Activated CD4-positive, alpha-beta T cell treated with anti-CD3 and anti-CD28 coated beads, Interleukin-2, Interleukin-6, amounts not matched to agents 100 ng/mL and 50 ng/mL, durations not matched to agents 16 hours and 8 hours (primary cell): Measurements from ENCODE around the gene ICAM4.
A peak's percentile ranks its signal among the peaks of the same experiment; 100 is the strongest.
"Not testable (repeated sequence)": the region's sequence is repeated elsewhere in the genome, so short reads cannot be mapped to it uniquely, and the experiment has no call there.

Source experiments
- DNase-seq: peaks from one replicate; pipeline ENCODE4 v3.0.0-alpha.2; 2020

The ICAM4 gene

DNA sequence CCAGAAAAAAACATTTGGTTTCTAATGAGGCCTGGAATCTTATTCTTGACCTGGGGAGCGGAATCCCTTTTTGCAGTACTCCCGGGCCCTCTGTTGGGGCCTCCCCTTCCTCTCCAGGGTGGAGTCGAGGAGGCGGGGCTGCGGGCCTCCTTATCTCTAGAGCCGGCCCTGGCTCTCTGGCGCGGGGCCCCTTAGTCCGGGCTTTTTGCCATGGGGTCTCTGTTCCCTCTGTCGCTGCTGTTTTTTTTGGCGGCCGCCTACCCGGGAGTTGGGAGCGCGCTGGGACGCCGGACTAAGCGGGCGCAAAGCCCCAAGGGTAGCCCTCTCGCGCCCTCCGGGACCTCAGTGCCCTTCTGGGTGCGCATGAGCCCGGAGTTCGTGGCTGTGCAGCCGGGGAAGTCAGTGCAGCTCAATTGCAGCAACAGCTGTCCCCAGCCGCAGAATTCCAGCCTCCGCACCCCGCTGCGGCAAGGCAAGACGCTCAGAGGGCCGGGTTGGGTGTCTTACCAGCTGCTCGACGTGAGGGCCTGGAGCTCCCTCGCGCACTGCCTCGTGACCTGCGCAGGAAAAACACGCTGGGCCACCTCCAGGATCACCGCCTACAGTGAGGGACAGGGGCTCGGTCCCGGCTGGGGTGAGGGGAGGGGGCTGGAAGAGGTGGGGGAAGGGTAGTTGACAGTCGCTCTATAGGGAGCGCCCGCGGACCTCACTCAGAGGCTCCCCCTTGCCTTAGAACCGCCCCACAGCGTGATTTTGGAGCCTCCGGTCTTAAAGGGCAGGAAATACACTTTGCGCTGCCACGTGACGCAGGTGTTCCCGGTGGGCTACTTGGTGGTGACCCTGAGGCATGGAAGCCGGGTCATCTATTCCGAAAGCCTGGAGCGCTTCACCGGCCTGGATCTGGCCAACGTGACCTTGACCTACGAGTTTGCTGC, at the start of gene ICAM4:
ICAM4 (plus strand) TSS at position 153 of the 935 bp plus-strand sequence; CDS start at position 211, 58 bp downstream.
- peak; percentile 55 for DNase-seq

DNA sequence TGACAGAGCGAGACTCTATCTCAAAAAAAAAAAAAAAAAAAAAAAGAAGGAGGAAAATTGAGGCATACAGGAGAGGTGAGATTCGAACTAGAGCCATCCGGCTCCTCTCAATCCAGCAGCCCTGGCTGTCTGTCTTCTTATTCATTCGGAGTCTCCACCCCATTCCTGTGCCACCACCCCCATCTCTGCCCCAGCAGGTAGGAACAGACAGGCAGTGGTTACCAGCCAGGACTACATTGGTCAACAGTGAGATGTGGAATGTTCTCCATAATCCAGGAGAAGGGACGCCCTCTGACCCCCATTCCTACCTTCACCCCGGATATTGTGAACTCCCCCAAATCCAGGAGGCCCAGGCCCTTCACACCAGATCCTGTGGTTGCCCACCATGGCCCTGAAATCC, 49.1 kb upstream of the ICAM4 start:
- DNase-seq, result no peak

DNA sequence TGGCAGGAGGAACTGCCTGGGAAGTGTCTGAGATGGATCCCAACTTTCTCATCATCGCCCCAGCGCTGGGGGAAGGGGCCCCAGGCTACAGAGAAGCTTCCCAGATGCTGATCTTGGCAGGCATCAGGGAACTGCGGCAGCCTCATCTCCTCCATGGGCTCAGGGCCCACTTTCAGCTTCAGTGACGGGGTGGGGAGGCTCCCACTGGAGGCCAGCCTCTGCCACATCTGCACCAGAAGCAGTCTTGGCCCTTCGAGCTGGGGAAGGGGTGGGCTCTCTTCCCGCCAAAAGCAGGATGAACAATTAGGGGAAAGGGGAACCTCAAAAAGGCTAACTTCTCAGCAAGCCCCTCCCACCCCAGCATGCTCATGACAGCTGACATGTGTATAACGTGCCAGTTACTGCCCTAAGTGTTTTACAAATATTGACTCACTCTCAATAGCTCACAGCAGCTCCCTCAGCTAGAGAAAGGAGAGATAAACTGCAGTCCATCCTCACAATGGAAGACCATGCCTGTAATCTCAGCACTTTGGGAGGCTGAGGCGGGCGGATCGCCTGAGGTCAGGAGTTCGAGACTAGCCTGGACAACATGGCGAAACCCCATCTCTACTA, 48.5 kb upstream of the ICAM4 start:
- DNase-seq, result no peak

DNA sequence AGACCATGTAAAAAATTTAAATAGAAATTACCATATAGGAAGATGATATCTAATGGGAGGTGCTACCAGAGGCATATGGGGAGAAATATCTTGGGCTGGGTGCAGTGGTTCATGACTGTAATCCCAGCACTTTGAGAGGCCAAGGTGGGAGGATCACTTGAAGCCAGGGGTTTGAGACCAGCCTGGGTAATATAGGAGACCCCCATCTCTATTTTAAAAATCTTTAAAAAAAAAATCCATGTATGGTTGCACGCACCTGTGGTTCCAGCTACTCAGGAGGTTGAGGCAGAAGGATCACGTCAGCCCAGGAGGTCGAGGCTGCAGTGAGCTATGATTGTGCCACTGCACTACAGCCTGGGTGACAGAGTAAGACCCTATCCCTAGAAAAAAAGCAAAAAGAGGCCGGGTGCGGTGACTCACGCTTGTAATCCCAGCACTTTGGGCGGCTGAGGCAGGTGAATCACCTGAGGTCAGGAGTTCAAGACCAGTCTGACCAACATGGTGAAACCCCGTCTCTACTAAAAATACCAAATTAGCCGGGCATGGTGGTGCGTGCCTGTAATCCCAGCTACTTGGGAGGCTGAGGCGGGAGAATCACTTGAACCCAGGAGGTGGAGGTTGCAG, 44.8 kb upstream of the ICAM4 start:
- not testable (repeated sequence) for DNase-seq

DNA sequence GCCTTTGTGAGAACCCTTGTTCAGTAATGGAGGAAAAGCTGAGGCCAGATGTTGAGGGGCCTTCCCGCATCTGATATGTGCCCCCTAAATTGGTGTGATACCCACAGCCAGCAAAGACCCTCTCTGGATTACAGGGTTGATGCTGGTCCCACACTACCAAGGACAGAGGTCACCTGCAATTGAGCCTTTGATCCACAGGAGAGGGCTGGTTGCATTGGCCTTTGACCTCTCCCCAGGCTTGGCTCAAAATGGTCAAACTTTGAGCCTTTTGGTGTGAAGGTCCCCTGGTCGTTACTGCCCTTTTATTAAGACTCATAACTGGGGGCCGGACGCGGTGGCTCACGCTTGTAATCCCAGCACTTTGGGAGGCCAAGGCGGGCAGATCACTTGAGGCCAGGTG, 43.1 kb upstream of the ICAM4 start:
- no peak for DNase-seq

DNA sequence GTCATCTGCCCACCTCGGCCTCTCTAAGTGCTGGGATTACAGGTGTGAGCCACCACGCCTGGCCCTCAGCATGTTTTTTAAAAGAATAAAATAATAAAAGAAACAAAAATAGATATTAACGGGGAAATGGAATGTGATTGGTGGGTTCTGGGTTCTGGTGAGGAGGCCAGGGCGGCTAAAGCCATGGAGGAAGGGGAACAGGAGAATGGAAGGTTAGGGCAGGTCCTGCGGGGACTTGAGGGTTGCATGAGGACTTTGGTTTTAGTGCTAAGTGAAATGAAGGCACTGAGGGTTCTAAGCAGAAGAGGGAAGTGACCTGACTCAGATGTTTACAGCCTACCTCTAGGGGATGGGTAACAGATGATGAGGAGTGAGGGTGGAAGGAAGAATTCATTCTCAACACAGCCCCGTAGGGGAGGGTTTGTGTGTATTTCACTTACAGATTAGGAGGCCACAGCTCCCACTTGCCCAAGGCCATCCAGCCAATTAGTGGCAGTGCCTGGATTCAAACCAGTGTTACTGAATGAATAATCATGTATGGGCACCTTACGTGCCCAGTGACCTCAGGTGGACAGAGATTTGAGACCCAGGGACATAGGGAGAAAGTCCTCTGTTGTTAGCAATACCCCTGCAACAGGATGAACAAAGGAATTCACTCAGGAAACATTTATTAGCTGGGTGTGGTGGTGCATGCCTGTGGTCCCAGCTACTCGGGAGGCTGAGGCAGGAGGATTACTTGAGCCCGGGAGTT, 41.4 kb upstream of the ICAM4 start:
- DNase-seq, result no peak

DNA sequence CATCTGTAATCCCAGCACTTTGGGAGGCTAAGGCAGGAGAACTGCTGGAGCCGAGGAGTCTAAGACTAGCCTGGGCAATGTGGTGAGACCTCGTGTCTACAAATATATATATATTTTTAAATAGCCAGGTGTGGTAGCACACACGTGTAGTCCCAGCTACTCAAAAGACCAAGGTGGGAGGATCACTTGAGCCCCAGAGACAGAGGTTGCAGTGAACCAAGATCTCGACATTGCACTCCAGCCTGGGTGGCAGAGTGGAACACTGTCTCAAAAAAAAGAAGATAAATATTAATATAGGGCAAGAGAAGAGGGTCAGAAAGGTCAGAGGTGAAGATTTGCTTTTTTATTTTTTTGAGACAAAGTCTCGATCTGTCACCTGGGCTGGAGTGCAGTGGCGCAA, 40.2 kb upstream of the ICAM4 start:
- no peak for DNase-seq

GRCh38 chr19:10251792-10252694, 34.7 kb upstream of the ICAM4 start, which contains the start of gene MRPL4:
Gene MRPL4, plus strand, starts transcription at chr19:10252214. Its CDS starts 40 bp downstream, at chr19:10252254.
- DNase-seq, result peak; percentile 98

DNA sequence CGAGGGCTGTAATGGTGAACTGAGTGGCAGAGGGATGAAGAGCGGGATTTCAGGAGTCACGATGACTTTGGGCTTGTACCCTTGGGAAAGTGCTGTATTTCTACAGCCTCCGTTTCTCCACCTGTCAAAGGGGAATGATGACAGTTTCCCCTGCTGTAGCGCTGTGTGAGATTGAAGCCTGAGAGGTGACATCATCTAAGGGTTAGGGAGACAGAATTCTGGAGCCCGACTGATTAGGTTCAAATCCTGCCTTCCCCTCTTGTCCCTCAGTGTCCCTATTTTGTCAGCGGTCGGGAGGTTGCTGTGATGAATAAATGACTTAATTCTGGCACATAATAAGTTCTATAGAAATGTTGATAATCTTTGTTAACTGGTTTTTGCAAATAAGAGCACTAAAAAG, 34.0 kb upstream of the ICAM4 start:
- no peak for DNase-seq

DNA sequence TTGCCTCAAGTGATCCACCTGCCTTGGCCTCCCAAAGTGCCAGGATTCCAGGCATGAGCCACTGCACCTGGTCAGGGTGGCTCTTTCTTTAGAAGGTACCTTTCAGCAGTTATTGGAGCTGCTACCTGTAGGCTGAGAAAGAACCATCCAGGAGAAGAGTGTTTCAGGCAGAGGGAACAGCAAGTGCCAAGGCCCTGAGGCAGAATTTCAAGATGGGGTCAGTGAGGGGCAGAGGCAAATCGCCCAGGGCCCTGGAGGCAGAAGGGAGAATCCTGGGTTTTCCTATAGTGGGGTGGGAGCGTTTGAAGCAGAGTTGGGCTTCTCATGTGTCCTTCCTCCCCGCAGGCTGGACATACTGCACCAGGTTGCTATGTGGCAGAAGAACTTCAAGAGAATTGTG, 32.5 kb upstream of the ICAM4 start:
- no peak for DNase-seq

DNA sequence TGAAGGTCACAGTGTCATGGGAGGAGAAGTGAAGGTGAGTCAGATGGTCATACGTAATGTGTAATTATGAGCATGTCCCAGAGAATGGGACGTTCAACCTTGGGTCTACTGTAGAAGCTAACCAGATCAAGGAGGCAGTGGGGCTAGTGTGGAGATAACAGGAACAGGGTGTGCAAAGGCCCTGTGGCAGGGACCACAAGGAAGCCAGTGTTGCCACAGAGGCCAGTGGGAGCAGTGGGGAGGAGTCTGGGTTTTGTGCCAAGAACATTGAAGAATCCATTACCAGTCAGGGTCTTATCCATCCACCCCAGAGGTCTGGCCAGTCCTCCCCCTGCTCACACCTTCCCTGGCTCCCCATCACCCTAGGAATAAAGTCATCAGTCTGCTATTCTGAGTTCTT, 31.4 kb upstream of the ICAM4 start:
- DNase-seq, result no peak

GRCh38 chr19:10256551-10256950, 30.2 kb upstream of the ICAM4 start:
- DNase-seq, result no peak

GRCh38 chr19:10256970-10257615, 29.7 kb upstream of the ICAM4 start:
- DNase-seq, result no peak

DNA sequence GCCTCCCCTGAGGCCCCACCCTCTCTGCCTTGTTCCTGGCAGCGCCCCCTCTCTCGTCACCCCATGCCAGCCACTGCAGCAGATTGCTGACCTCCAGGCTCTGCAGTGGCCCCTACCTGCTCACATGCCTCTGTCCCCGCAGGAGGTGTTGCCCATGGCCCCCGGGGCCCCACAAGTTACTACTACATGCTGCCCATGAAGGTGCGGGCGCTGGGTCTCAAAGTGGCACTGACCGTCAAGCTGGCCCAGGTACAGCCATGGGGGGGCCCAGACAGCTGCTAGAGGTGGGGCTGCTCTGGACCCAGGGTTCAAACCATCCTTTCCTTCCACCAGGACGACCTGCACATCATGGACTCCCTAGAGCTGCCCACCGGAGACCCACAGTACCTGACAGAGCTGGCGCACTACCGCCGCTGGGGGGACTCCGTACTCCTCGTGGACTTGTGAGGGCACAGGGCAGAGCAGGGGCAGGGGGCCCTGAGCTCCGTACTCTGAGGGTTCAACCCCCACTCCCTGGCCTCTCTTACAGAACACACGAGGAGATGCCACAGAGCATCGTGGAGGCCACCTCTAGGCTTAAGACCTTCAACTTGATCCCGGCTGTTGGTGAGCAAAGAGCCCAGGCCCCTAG, 28.6 kb upstream of the ICAM4 start:
- no peak for DNase-seq

- DNase-seq, result peak; percentile 94
Observed at GRCh38 chr19:10259162-10259905, 27.4 kb upstream of the ICAM4 start.

DNA sequence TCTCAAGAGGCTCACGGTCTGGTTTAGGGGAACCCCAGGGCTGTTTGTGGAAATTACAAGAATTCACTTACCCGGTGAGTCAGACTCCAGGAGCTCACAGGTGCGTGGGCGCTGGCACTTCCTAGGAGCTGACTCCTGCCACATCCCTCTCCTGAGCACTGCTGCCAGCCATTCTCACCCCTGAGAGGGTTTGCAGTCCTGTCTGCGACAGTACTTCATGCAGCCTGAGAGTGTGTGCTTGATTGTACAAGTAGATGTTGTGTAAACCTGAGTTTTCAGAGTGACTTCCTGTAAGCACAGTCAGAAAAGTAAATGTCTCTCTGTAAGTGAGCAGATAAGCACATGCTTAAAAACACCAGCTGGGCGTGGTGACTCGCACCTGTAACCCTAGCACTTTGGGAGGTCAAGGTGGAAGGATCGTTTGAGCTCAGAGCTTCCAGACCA, 26.6 kb upstream of the ICAM4 start:
- DNase-seq, result peak; percentile 68

GRCh38 chr19:10262771-10263170, 24.0 kb upstream of the ICAM4 start:
- no peak for DNase-seq

DNA sequence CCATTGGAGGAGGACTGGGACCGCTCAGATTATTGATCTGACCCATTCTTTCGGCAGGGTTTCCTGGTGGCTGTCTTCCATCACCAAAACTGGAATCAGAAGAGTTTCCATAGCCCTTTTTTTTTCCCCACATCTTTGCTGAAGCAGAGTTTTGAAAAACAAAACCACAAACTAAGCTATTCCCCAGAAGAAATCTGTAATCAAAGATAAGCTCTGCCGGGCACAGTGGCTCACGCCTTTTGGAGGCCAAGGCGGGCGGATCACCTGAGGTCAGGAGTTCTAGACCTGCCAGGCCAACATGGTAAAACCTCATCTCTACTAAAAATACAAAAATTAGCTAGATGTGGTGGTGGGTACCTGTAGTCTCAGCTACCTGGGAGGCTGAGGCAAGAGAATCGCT, 20.0 kb upstream of the ICAM4 start:
- no peak for DNase-seq

DNA sequence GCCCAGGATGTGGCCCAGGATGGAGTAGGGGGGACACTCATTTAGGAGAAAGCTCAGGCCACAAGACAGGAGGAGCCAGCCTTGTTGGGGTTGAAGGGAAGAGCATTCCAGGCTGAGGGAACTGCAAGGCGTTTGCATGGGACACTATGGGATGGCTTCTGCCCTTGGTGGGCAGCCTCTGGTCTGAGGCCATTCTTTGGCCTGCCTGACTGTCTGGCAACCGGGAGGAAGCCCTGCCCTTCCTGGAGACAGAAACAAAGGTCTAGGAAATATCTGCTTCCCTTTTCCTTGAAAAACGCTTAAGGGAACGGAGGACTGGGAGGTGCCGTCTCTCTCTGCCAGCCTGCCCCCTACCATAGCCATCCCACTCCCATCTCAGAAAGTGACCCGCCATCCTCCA, 18.7 kb upstream of the ICAM4 start:
- DNase-seq, result no peak
